ENCODE results near the gene WIPF1.

The WIPF1 gene

DNA sequence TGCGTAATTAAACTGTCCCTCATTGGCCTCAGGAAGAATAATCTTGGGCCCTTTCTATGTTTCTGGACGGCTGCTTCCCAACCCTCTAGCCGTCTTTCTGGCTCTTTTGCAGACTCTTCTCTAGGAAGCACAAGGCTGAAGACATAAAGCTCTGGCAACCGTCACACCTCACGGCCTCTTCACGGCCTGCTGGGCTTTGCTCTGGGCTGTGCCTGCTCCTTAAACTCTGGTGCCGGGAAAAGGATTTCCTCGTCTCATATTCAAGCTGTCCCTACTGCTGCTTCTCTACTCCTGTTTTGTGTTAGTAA, 36.0 kb upstream of the WIPF1 start:
- Histone ChIP-seq H3K9ac (ENCODE audit: low read depth in 1 of 2, low read length in 2 of 2) (peak overlapping the region; percentile 27 to 60), H3K4me3 (ENCODE audit: low read length in 2 of 2) (peak overlapping the region; percentile 25 to 65)

GRCh38 chr2:174632841-174633622, 35.4 kb upstream of the WIPF1 start:
- Histone ChIP-seq H3K27ac (ENCODE audit: low read depth in 2 of 2, low read length in 2 of 2) (peak overlapping the region; percentile 68 to 76), H3K36me3 (ENCODE audit: control insufficient read depth in 2 of 2, insufficient read depth in 2 of 2, low read length in 2 of 2) (no peaks in the 10 kb centered on the region), H3K4me1 (ENCODE audit: control insufficient read depth in 2 of 2, insufficient read depth in 2 of 2, low read length in 2 of 2) (peaks cover 0 to 7% of the 10 kb centered on the region in 2 donors), H3K27me3 (ENCODE audit: control insufficient read depth in 2 of 2, insufficient read depth in 2 of 2, low read length in 2 of 2) (no peaks in the 10 kb centered on the region), H3K4me3 (ENCODE audit: low read length in 2 of 2) (peak overlapping the region; percentile 49 to 65), H3K9me3 (ENCODE audit: control insufficient read depth in 2 of 2, low read length in 2 of 2) (no peaks in the 10 kb centered on the region), H3K9ac (ENCODE audit: low read depth in 1 of 2, low read length in 2 of 2) (peak overlapping the region; percentile 27 to 60)

More for the DNA sequence above, 36.0 kb upstream of the WIPF1 start:
- H3K36me3 ChIP-seq (ENCODE audit: control insufficient read depth in 2 of 2, insufficient read depth in 2 of 2, low read length in 2 of 2), result no peaks in the 10 kb centered on the region
- peak overlapping the region; percentile 68 to 76 for H3K27ac ChIP-seq (ENCODE audit: low read depth in 2 of 2, low read length in 2 of 2)
- no peaks in the 10 kb centered on the region for H3K9me3 ChIP-seq (ENCODE audit: control insufficient read depth in 2 of 2, low read length in 2 of 2)
- peaks cover 0 to 7% of the 10 kb centered on the region in 2 donors for H3K4me1 ChIP-seq (ENCODE audit: control insufficient read depth in 2 of 2, insufficient read depth in 2 of 2, low read length in 2 of 2)
- no peaks in the 10 kb centered on the region for H3K27me3 ChIP-seq (ENCODE audit: control insufficient read depth in 2 of 2, insufficient read depth in 2 of 2, low read length in 2 of 2)

DNA sequence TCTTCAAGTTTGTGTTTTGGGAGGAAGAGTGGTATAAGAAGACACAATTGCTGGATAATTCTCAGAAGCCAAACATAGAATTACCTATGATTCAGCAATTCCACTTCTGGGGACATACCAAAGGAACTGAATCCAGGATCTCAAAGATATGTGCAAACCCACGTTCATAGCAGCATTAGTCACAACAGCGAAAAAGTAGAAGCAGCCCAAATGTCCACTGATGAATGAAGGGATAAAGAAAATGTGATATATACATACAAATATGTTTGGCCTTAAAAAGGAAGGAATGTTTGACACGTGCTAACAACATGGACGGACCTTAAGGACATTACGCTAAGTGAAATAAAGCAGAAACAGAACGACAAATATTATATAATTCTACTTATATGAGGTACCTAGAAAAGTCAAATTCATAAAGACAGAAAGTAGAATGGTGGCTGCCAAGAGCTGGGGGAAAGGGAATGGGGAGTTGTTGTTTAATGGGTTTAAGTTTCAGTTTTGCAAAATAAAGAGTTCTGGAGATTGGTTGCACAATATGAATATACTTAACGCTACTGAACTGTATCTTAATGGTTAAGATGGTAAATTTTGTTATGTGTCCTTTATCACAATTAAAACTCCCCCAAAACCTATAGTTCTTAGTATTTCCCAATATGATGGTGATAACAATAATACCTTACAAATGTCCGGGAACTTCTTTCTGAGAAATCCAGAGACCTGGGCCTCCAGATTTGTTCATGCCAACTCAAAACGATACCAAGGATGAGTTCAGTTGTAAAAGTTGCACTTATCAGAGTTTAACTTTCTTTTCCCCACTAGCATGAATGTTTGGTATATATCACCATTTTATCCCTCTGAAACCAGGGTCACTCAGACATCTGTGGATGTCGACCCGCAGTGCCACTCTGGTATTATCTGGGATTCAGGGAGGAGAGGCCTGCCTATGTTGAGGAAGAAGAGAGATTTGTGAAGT, 33.7 kb upstream of the WIPF1 start:
- no peak overlapping the region for H3K27ac ChIP-seq (ENCODE audit: low read depth in 2 of 2, low read length in 2 of 2)
- no peaks in the 10 kb centered on the region for H3K9me3 ChIP-seq (ENCODE audit: control insufficient read depth in 2 of 2, low read length in 2 of 2)
- H3K4me1 ChIP-seq (ENCODE audit: control insufficient read depth in 2 of 2, insufficient read depth in 2 of 2, low read length in 2 of 2), result peaks cover 0 to 7% of the 10 kb centered on the region in 2 donors
- H3K4me3 ChIP-seq (ENCODE audit: low read length in 2 of 2), result peak overlapping the region in 1 of 2 donors; percentile 9
- H3K9ac ChIP-seq (ENCODE audit: low read depth in 1 of 2, low read length in 2 of 2), result no peak overlapping the region
- no peaks in the 10 kb centered on the region for H3K36me3 ChIP-seq (ENCODE audit: control insufficient read depth in 2 of 2, insufficient read depth in 2 of 2, low read length in 2 of 2)
- no peaks in the 10 kb centered on the region for H3K27me3 ChIP-seq (ENCODE audit: control insufficient read depth in 2 of 2, insufficient read depth in 2 of 2, low read length in 2 of 2)

GRCh38 chr2:174630107-174630506, 32.5 kb upstream of the WIPF1 start:
- no peak overlapping the region for H3K9ac ChIP-seq (ENCODE audit: low read depth in 1 of 2, low read length in 2 of 2)
- no peak overlapping the region for H3K27ac ChIP-seq (ENCODE audit: low read depth in 2 of 2, low read length in 2 of 2)
- H3K9me3 ChIP-seq (ENCODE audit: control insufficient read depth in 2 of 2, low read length in 2 of 2), result no peaks in the 10 kb centered on the region
- H3K36me3 ChIP-seq (ENCODE audit: control insufficient read depth in 2 of 2, insufficient read depth in 2 of 2, low read length in 2 of 2), result no peaks in the 10 kb centered on the region
- no peak overlapping the region for H3K4me3 ChIP-seq (ENCODE audit: low read length in 2 of 2)
- H3K27me3 ChIP-seq (ENCODE audit: control insufficient read depth in 2 of 2, insufficient read depth in 2 of 2, low read length in 2 of 2), result no peaks in the 10 kb centered on the region
- peaks cover 0 to 7% of the 10 kb centered on the region in 2 donors for H3K4me1 ChIP-seq (ENCODE audit: control insufficient read depth in 2 of 2, insufficient read depth in 2 of 2, low read length in 2 of 2)

DNA sequence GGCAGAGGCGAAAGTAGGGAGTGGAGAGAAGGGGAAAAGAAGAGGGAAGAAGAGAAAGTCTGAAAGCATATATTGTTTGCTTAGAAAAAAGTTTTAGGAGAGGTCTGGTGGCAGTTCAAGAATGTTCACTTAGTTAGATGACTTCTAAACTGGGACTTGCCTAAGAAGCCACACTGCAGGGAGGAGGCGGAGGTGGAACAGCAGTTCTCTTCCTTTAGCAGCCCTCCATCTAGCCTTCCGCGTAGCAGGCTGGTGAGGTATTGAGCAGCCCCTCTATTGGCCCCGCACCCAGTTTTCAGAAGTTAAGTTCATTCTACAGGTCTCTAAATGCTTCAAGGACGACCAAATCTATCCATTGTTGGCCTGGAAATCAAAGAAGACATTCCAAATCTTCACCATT, 31.9 kb upstream of the WIPF1 start:
- no peak overlapping the region for H3K27ac ChIP-seq (ENCODE audit: low read depth in 2 of 2, low read length in 2 of 2)
- no peaks in the 10 kb centered on the region for H3K27me3 ChIP-seq (ENCODE audit: control insufficient read depth in 2 of 2, insufficient read depth in 2 of 2, low read length in 2 of 2)
- H3K36me3 ChIP-seq (ENCODE audit: control insufficient read depth in 2 of 2, insufficient read depth in 2 of 2, low read length in 2 of 2), result no peaks in the 10 kb centered on the region
- no peaks in the 10 kb centered on the region for H3K9me3 ChIP-seq (ENCODE audit: control insufficient read depth in 2 of 2, low read length in 2 of 2)
- H3K4me3 ChIP-seq (ENCODE audit: low read length in 2 of 2), result no peak overlapping the region
- H3K4me1 ChIP-seq (ENCODE audit: control insufficient read depth in 2 of 2, insufficient read depth in 2 of 2, low read length in 2 of 2), result peaks cover 0 to under 1% of the 10 kb centered on the region in 2 donors
- no peak overlapping the region for H3K9ac ChIP-seq (ENCODE audit: low read depth in 1 of 2, low read length in 2 of 2)

DNA sequence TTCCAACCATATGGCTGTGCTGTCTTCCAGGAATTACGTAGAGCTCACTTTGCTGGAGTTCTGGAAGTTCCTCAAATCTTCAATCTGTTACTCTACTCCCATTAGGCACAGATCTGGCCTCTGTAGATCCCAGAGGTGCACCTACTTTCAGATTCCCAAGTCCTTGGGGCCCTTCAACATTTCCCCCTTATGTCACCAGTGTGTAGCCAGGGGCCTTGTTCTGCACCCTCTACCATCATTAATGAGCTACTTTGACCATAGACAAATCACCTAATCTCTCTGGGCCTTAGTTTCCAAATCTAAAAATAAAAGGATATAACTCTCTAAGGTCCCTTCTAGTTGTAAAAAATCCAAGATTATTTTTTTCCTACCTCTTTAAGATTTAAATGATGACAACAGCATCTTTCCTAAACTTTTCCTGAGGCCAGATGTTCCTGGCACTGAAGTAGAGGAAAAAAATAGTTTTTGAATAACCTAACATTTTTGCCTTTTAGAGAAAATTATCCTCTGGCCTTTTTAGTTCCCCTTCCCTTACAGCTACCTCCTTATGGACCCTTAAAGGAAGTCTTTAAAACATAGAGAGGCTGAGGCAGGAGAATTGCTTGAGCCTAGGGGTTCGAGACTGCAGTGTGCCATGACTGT, 31.0 kb upstream of the WIPF1 start:
- Histone ChIP-seq H3K4me3 (ENCODE audit: low read length in 2 of 2) (no peak overlapping the region), H3K27ac (ENCODE audit: low read depth in 2 of 2, low read length in 2 of 2) (no peak overlapping the region), H3K36me3 (ENCODE audit: control insufficient read depth in 2 of 2, insufficient read depth in 2 of 2, low read length in 2 of 2) (no peaks in the 10 kb centered on the region), H3K9ac (ENCODE audit: low read depth in 1 of 2, low read length in 2 of 2) (no peak overlapping the region), H3K9me3 (ENCODE audit: control insufficient read depth in 2 of 2, low read length in 2 of 2) (no peaks in the 10 kb centered on the region), H3K4me1 (ENCODE audit: control insufficient read depth in 2 of 2, insufficient read depth in 2 of 2, low read length in 2 of 2) (no peaks in the 10 kb centered on the region), H3K27me3 (ENCODE audit: control insufficient read depth in 2 of 2, insufficient read depth in 2 of 2, low read length in 2 of 2) (no peaks in the 10 kb centered on the region)

- no peaks in the 10 kb centered on the region for H3K9me3 ChIP-seq (ENCODE audit: control insufficient read depth in 2 of 2, low read length in 2 of 2)
- H3K9ac ChIP-seq (ENCODE audit: low read depth in 1 of 2, low read length in 2 of 2), result no peak overlapping the region
- no peaks in the 10 kb centered on the region for H3K4me1 ChIP-seq (ENCODE audit: control insufficient read depth in 2 of 2, insufficient read depth in 2 of 2, low read length in 2 of 2)
- H3K36me3 ChIP-seq (ENCODE audit: control insufficient read depth in 2 of 2, insufficient read depth in 2 of 2, low read length in 2 of 2), result no peaks in the 10 kb centered on the region
- H3K4me3 ChIP-seq (ENCODE audit: low read length in 2 of 2), result no peak overlapping the region
- H3K27ac ChIP-seq (ENCODE audit: low read depth in 2 of 2, low read length in 2 of 2), result no peak overlapping the region
- no peaks in the 10 kb centered on the region for H3K27me3 ChIP-seq (ENCODE audit: control insufficient read depth in 2 of 2, insufficient read depth in 2 of 2, low read length in 2 of 2)
Observed at GRCh38 chr2:174627216-174627615, 29.6 kb upstream of the WIPF1 start.

GRCh38 chr2:174624895-174625430, 27.4 kb upstream of the WIPF1 start:
- Histone ChIP-seq H3K36me3 (ENCODE audit: control insufficient read depth in 2 of 2, insufficient read depth in 2 of 2, low read length in 2 of 2) (no peaks in the 10 kb centered on the region), H3K9me3 (ENCODE audit: control insufficient read depth in 2 of 2, low read length in 2 of 2) (no peaks in the 10 kb centered on the region), H3K4me1 (ENCODE audit: control insufficient read depth in 2 of 2, insufficient read depth in 2 of 2, low read length in 2 of 2) (no peaks in the 10 kb centered on the region), H3K9ac (ENCODE audit: low read depth in 1 of 2, low read length in 2 of 2) (no peak overlapping the region), H3K27ac (ENCODE audit: low read depth in 2 of 2, low read length in 2 of 2) (no peak overlapping the region), H3K27me3 (ENCODE audit: control insufficient read depth in 2 of 2, insufficient read depth in 2 of 2, low read length in 2 of 2) (no peaks in the 10 kb centered on the region), H3K4me3 (ENCODE audit: low read length in 2 of 2) (no peak overlapping the region)

GRCh38 chr2:174623690-174624089, 26.1 kb upstream of the WIPF1 start:
- H3K9ac ChIP-seq (ENCODE audit: low read depth in 1 of 2, low read length in 2 of 2), result no peak overlapping the region
- no peak overlapping the region for H3K27ac ChIP-seq (ENCODE audit: low read depth in 2 of 2, low read length in 2 of 2)
- H3K4me1 ChIP-seq (ENCODE audit: control insufficient read depth in 2 of 2, insufficient read depth in 2 of 2, low read length in 2 of 2), result no peaks in the 10 kb centered on the region
- no peak overlapping the region for H3K4me3 ChIP-seq (ENCODE audit: low read length in 2 of 2)
- no peaks in the 10 kb centered on the region for H3K27me3 ChIP-seq (ENCODE audit: control insufficient read depth in 2 of 2, insufficient read depth in 2 of 2, low read length in 2 of 2)
- H3K9me3 ChIP-seq (ENCODE audit: control insufficient read depth in 2 of 2, low read length in 2 of 2), result no peaks in the 10 kb centered on the region
- no peaks in the 10 kb centered on the region for H3K36me3 ChIP-seq (ENCODE audit: control insufficient read depth in 2 of 2, insufficient read depth in 2 of 2, low read length in 2 of 2)
